ENCODE measurements around the gene ULK4.
"Not testable (repeated sequence)": the region's sequence is repeated elsewhere in the genome, so short reads cannot be mapped to it uniquely, and the experiment has no call there.

Gene ULK4

GRCh38 chr3:41792806-41793205 is 169.1 kb downstream of the ULK4 start:
- in situ Hi-C loops (cut with HindIII; ENCODE audit: low sequenced_read_pairs): loop anchor here (10.0 kb wide), 1 partner anchor 68 kb away; no protein-coding TSS in a partner anchor

- in situ Hi-C loops (cut with HindIII; ENCODE audit: low sequenced_read_pairs): no loop called here
These were observed 192.8 kb downstream of the ULK4 start for GRCh38 chr3:41769106-41769505.

GRCh38 chr3:41768363-41768762 is 193.5 kb downstream of the ULK4 start:
- in situ Hi-C loops (cut with HindIII; ENCODE audit: low sequenced_read_pairs): no loop called here

- in situ Hi-C loops (cut with HindIII; ENCODE audit: low sequenced_read_pairs): not testable (repeated sequence)
These were observed 199.0 kb downstream of the ULK4 start for GRCh38 chr3:41762867-41763266.

- in situ Hi-C loops (cut with HindIII; ENCODE audit: low sequenced_read_pairs): no loop called here
These were observed 208.3 kb downstream of the ULK4 start for GRCh38 chr3:41753651-41754050.

GRCh38 chr3:41751597-41751996 is 210.3 kb downstream of the ULK4 start:
- in situ Hi-C loops (cut with HindIII; ENCODE audit: low sequenced_read_pairs): no loop called here

- in situ Hi-C loops (cut with HindIII; ENCODE audit: low sequenced_read_pairs): no loop called here
These were observed 211.9 kb downstream of the ULK4 start for GRCh38 chr3:41749988-41750387.

- in situ Hi-C loops (cut with HindIII; ENCODE audit: low sequenced_read_pairs): no loop called here
These were observed 215.7 kb downstream of the ULK4 start for GRCh38 chr3:41746215-41746614.

- in situ Hi-C loops (cut with HindIII; ENCODE audit: low sequenced_read_pairs): no loop called here
These were observed 219.8 kb downstream of the ULK4 start for GRCh38 chr3:41742121-41742520.

GRCh38 chr3:41740374-41740886 is 221.5 kb downstream of the ULK4 start:
- in situ Hi-C loops (cut with HindIII; ENCODE audit: low sequenced_read_pairs): no loop called here

GRCh38 chr3:41726891-41727290 is 235.0 kb downstream of the ULK4 start:
- in situ Hi-C loops (cut with HindIII; ENCODE audit: low sequenced_read_pairs): loop anchor here (10.0 kb wide), 1 partner anchor 68 kb away; no protein-coding TSS in a partner anchor

- in situ Hi-C loops (cut with HindIII; ENCODE audit: low sequenced_read_pairs): no loop called here
These were observed 244.3 kb downstream of the ULK4 start for GRCh38 chr3:41717641-41718040.

- in situ Hi-C loops (cut with HindIII; ENCODE audit: low sequenced_read_pairs): no loop called here
These were observed 245.4 kb downstream of the ULK4 start for GRCh38 chr3:41716471-41716870.

GRCh38 chr3:41715376-41715775 is 246.5 kb downstream of the ULK4 start:
- in situ Hi-C loops (cut with HindIII; ENCODE audit: low sequenced_read_pairs): no loop called here

GRCh38 chr3:41711651-41712050 is 250.3 kb downstream of the ULK4 start:
- in situ Hi-C loops (cut with HindIII; ENCODE audit: low sequenced_read_pairs): no loop called here

GRCh38 chr3:41710646-41711388 is 251.1 kb downstream of the ULK4 start:
- in situ Hi-C loops (cut with HindIII; ENCODE audit: low sequenced_read_pairs): no loop called here

- in situ Hi-C loops (cut with HindIII; ENCODE audit: low sequenced_read_pairs): not testable (repeated sequence)
These were observed 252.7 kb downstream of the ULK4 start for GRCh38 chr3:41709213-41709612.

- in situ Hi-C loops (cut with HindIII; ENCODE audit: low sequenced_read_pairs): no loop called here
These were observed 253.7 kb downstream of the ULK4 start for GRCh38 chr3:41708176-41708575.

GRCh38 chr3:41705893-41706292 is 256.0 kb downstream of the ULK4 start:
- in situ Hi-C loops (cut with HindIII; ENCODE audit: low sequenced_read_pairs): no loop called here

- in situ Hi-C loops (cut with HindIII; ENCODE audit: low sequenced_read_pairs): no loop called here
These were observed 260.7 kb downstream of the ULK4 start for GRCh38 chr3:41701191-41701698.

GRCh38 chr3:41700155-41700554 is 261.7 kb downstream of the ULK4 start:
- in situ Hi-C loops (cut with HindIII; ENCODE audit: low sequenced_read_pairs): no loop called here

GRCh38 chr3:41698898-41699297 is 263.0 kb downstream of the ULK4 start:
- in situ Hi-C loops (cut with HindIII; ENCODE audit: low sequenced_read_pairs): no loop called here

All from endothelial cell of hepatic sinusoid (primary cell).